RWPE2 (cell line): ENCODE results near the gene VWF.
A peak's percentile ranks its signal among the peaks of the same experiment; 100 is the strongest.
"Not testable (repeated sequence)": the region's sequence is repeated elsewhere in the genome, so short reads cannot be mapped to it uniquely, and the experiment has no call there.

Experiments
- ATAC-seq: fragments of 200-7000 bp; cut with Tn5 transposase; 3 replicates; pipeline ENCODE4 v1.9.1; 2021; ENCODE audit warnings: low read depth
- DNase-seq: peaks from one replicate; pipeline ENCODE4 v3.0.0-alpha.2; 2020; ENCODE audit warnings: low spot score
- H3K27ac ChIP-seq: fragments of 450-650 bp; 2 replicates; pipeline ENCODE4 v1.5.1; 2017; ENCODE audit warnings: mild to moderate bottlenecking; ENCODE audit not compliant: poor library complexity, severe bottlenecking
- H3K27me3 ChIP-seq: fragments of 250-450 bp; sonication (Bioruptor Pico); 2 replicates; pipeline ENCODE4 v1.5.1; 2021; ENCODE audit warnings: mild to moderate bottlenecking, moderate library complexity; ENCODE audit not compliant: insufficient read depth, poor library complexity, severe bottlenecking
- H3K36me3 ChIP-seq: fragments of 250-450 bp; sonication (Bioruptor Pico); 2 replicates; pipeline ENCODE4 v1.5.1; 2020; ENCODE audit warnings: low read depth, mild to moderate bottlenecking, moderate library complexity
- H3K4me1 ChIP-seq: fragments of 250-450 bp; sonication (Bioruptor Pico); 2 replicates; pipeline ENCODE4 v1.5.1; 2021; ENCODE audit warnings: mild to moderate bottlenecking, moderate library complexity; ENCODE audit not compliant: insufficient read depth, poor library complexity, severe bottlenecking
- H3K4me3 ChIP-seq: fragments of 250-450 bp; sonication (Bioruptor Pico); 2 replicates; pipeline ENCODE4 v1.5.1; 2021; ENCODE audit warnings: mild to moderate bottlenecking, moderate library complexity; ENCODE audit not compliant: severe bottlenecking
- H3K9me3 ChIP-seq: fragments of 250-450 bp; sonication (Bioruptor Pico); 2 replicates; pipeline ENCODE4 v1.5.1; 2021; ENCODE audit warnings: mild to moderate bottlenecking, moderate library complexity; ENCODE audit not compliant: severe bottlenecking
- CTCF ChIP-seq: fragments of 450-650 bp; IDR thresholded peaks from one replicate; pipeline ENCODE4 v1.5.1; 2017; ENCODE audit warnings: mild to moderate bottlenecking, moderate library complexity; ENCODE audit not compliant: poor library complexity, severe bottlenecking

VWF gene

GRCh38 chr12:6157482-6157881 lies 33.0 kb upstream of the VWF start:
- no peak overlapping the region for H3K27ac ChIP-seq
- H3K4me1 ChIP-seq = no peaks in the 10 kb centered on the region
- no peak overlapping the region for H3K4me3 ChIP-seq
- no peak for DNase-seq
- ATAC-seq = no peak
- no peaks in the 10 kb centered on the region for H3K9me3 ChIP-seq
- H3K27me3 ChIP-seq = no peaks in the 10 kb centered on the region
- H3K36me3 ChIP-seq = no peaks in the 10 kb centered on the region
- TF ChIP-seq CTCF = no peak

- no peak overlapping the region for H3K4me3 ChIP-seq
- no peak for DNase-seq
- H3K36me3 ChIP-seq = no peaks in the 10 kb centered on the region
- H3K27ac ChIP-seq = no peak overlapping the region
- H3K27me3 ChIP-seq = no peaks in the 10 kb centered on the region
- no peak for ATAC-seq
- no peaks in the 10 kb centered on the region for H3K9me3 ChIP-seq
- no peak for TF ChIP-seq CTCF
- no peaks in the 10 kb centered on the region for H3K4me1 ChIP-seq
Observed at GRCh38 chr12:6154730-6155459, 30.4 kb upstream of the VWF start.

GRCh38 chr12:6148722-6149121 lies 24.3 kb upstream of the VWF start:
- H3K36me3 ChIP-seq, H3K27ac ChIP-seq, H3K4me3 ChIP-seq, H3K27me3 ChIP-seq, H3K4me1 ChIP-seq, ATAC-seq, H3K9me3 ChIP-seq: not testable (repeated sequence)
- DNase-seq = peak; percentile 24

GRCh38 chr12:6148061-6148460 lies 23.6 kb upstream of the VWF start:
- Histone ChIP-seq H3K9me3 (no peaks in the 10 kb centered on the region), H3K4me1 (no peaks in the 10 kb centered on the region), H3K27me3 (no peaks in the 10 kb centered on the region), H3K4me3 (no peak overlapping the region), H3K27ac (no peak overlapping the region), H3K36me3 (no peaks in the 10 kb centered on the region)
- no peak for DNase-seq
- no peak for TF ChIP-seq CTCF
- no peak for ATAC-seq

- no peak for TF ChIP-seq CTCF
- no peaks in the 10 kb centered on the region for H3K27me3 ChIP-seq
- no peaks in the 10 kb centered on the region for H3K36me3 ChIP-seq
- ATAC-seq (no peak), DNase-seq (no peak)
- no peak overlapping the region for H3K4me3 ChIP-seq
- H3K9me3 ChIP-seq = no peaks in the 10 kb centered on the region
- H3K4me1 ChIP-seq = no peaks in the 10 kb centered on the region
- H3K27ac ChIP-seq = no peak overlapping the region
Observed at GRCh38 chr12:6146951-6147350, 22.5 kb upstream of the VWF start.
